Measurements from ENCODE around the gene SERPINE1. TPM values are rescaled to one million over a fixed set of nuclear protein-coding genes. Genes with fewer than 3 reads are reported as not detected.
A peak's percentile ranks its signal among the peaks of the same experiment; 100 is the strongest.

Gene SERPINE1
- total and polyA plus RNA-seq, 2 of the 13 experiments (the other 11 are each of a cell fraction or from before 2014, with no cell fraction given), result 21.2 to 1,576 TPM

GRCh38 chr7:101138213-101138870 is 11.4 kb downstream of the SERPINE1 start (continued):
- no peak for TF ChIP-seq HIC2 (CRISPR knock-in tag; IDR thresholded peaks at IDR 0.05; ENCODE audit: low read depth)
- peak; percentile 58; the same call in 1 of the 2 replicates for TF ChIP-seq POLR2AphosphoS5 (IDR thresholded peaks at IDR 0.05; ENCODE audit: low read depth, low read length)
- TF ChIP-seq CREB3 (CRISPR knock-in tag; IDR thresholded peaks at IDR 0.05), result no peak
- peak; percentile 2; the same call in 1 of the 2 replicates for TF ChIP-seq SRY (CRISPR knock-in tag; IDR thresholded peaks at IDR 0.05)
- TF ChIP-seq MLX (CRISPR knock-in tag; IDR thresholded peaks at IDR 0.05), result 0 out of 2 replicates have a peak, but pooled peaks have one; percentile 76
- no peak for TF ChIP-seq ZSCAN31 (CRISPR knock-in tag; IDR thresholded peaks at IDR 0.05; ENCODE audit: low read depth)
- TF ChIP-seq THAP9 (CRISPR knock-in tag; IDR thresholded peaks at IDR 0.05; ENCODE audit: borderline replicate concordance), result no peak
- TF ChIP-seq KLF11 (CRISPR knock-in tag; IDR thresholded peaks at IDR 0.05), result 0 out of 2 replicates have a peak, but pooled peaks have one; percentile 50
- no peak for TF ChIP-seq SMARCE1 (IDR thresholded peaks at IDR 0.05; ENCODE audit: borderline replicate concordance)
- peak; percentile 67 for TF ChIP-seq STAG1 (CRISPR knock-in tag; IDR thresholded peaks at IDR 0.05)
- peak; percentile 55; the same call in 1 of the 2 replicates for TF ChIP-seq ZNF33A (CRISPR knock-in tag; IDR thresholded peaks at IDR 0.05; ENCODE audit: borderline replicate concordance)
- TF ChIP-seq HOXA3 (CRISPR knock-in tag; IDR thresholded peaks at IDR 0.05), result peak; percentile 54
- TF ChIP-seq ZNF616 (CRISPR knock-in tag; IDR thresholded peaks at IDR 0.05; ENCODE audit: low read depth), result no peak
- no peak for TF ChIP-seq DBP (CRISPR knock-in tag; IDR thresholded peaks at IDR 0.05; ENCODE audit: not compliant biosample characterization)
- no peak for TF ChIP-seq PPARG (CRISPR knock-in tag; conservative IDR thresholded peaks at IDR 0.05)
- TF ChIP-seq ZFP36 (IDR thresholded peaks at IDR 0.05; ENCODE audit: borderline replicate concordance, low read depth, low read length, partially characterized antibody), result no peak
- TF ChIP-seq SIN3A (IDR thresholded peaks at IDR 0.05; ENCODE audit: borderline replicate concordance, low read depth, low read length), result 0 out of 2 replicates have a peak, but pooled peaks have one; percentile 17
- TF ChIP-seq AKAP8 (CRISPR knock-in tag; IDR thresholded peaks at IDR 0.05), result 0 out of 2 replicates have a peak, but pooled peaks have one; percentile 66
- no peak for TF ChIP-seq MTF1 (CRISPR knock-in tag; IDR thresholded peaks at IDR 0.05)

Measured in HepG2 (cell line).